NCI-H1048 (cell line): Measurements from ENCODE around the gene BZW2.
"Not testable (repeated sequence)": the region's sequence is repeated elsewhere in the genome, so short reads cannot be mapped to it uniquely, and the experiment has no call there.

ENCODE experiments used
- DNase-seq: peaks from one replicate; lab custom pipeline; 2025; lab: John Stamatoyannopoulos, UW

Gene BZW2

GRCh38 chr7:16644636-16645592, 1.1 kb upstream of the BZW2 start:
- no peak for DNase-seq

- no peak for DNase-seq
These were observed 591 bp downstream of the BZW2 start for GRCh38 chr7:16646472-16647072.

- DNase-seq = no peak
These were observed 1.5 kb downstream of the BZW2 start for GRCh38 chr7:16647435-16647960.

- DNase-seq = no peak
These were observed 2.6 kb downstream of the BZW2 start for GRCh38 chr7:16648551-16648950.

DNA sequence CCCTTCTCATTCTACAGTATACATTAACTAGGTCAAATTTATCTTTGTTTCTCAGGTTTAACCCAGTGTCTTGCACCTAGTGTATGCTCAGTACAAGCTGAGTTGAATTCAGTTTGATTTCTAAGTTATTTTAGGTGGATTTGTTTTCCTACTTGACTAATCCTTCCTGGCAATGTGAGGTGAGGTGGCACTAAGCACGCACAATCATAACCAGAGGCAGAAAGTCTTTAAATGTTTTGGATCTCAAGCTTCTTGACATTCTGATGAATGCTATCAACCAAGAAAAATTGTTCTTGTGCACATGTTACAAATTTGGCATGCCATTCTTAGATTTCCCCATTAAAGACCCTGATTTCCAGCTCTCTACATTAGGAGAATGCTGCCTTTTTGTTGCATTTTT, 3.2 kb downstream of the BZW2 start:
- no peak for DNase-seq

DNA sequence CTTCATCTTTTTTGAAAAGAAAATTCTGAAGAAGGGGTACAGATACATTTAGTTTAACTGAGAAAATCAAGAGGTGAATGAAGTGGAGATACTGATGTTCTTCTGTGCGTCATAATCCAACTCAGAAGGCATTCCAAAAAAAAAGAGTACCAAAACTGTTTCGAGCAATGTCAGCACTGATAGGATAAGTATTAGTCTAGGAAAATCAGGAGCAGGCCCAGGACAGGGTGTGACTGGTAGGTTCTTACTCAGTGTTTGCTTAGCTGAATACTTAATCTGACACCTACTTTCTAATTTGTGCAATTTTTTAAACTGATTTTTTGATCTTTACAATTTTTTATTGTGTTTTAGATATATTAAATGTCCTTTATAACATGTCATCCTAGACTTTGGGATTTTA, 4.3 kb downstream of the BZW2 start:
- DNase-seq = no peak

- no peak for DNase-seq
These were observed 5.6 kb downstream of the BZW2 start for GRCh38 chr7:16651396-16652239.

DNA sequence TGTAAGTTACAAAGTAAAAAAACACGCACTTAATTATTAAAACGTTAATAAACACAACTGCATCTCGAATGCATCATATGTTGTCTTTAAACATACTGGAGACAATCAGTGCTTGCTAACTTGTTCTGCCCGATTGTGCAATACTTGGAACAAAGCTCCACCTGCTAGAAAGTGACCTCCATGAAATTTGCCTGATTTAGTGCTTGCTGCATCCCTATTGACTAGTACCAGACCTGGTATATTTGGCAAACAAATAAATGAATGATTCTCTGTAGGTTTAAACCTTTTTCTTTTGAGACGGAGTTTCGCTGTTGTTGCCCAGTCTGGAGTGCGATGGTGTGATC, 6.2 kb downstream of the BZW2 start:
- DNase-seq = no peak

DNA sequence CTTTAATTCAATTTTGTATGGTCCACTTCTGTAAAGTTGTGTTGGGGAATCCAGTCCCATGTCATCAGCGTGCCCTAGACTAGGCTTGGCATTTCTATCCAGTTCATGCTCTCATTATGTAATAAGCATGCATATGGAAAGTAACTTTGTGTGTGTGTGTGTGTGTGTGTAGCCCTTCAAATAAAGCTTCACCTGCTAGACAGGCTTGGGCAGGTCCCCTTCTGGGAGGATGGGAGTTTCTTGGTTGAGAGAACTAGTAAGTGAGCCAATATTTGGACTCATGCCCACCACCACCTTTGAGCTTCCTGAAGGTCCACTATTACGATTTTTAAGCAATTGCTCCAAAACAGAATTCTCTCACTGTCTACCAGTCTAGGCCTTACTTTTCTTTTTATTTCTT, 6.9 kb downstream of the BZW2 start:
- DNase-seq = no peak

GRCh38 chr7:16655394-16655793, 9.4 kb downstream of the BZW2 start:
- DNase-seq = no peak

DNA sequence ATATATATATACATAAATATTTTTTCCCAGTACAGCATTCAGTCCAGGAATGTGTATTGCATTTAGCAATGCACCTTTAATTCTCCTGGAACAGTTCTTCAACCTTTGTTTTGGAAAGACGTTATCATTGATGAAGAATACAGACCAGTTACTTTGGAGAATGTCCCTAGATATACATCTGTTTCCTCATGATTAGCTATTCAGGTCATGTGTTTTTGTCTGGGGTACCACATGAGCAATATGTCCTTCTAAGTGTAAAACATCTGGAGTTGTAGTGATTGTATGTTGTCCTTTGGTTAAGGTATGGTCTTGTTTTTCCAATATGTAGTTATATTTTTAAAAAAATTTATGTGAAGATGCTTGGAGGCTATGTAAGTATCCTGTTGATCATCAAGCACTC, 10.2 kb downstream of the BZW2 start:
- no peak for DNase-seq

DNA sequence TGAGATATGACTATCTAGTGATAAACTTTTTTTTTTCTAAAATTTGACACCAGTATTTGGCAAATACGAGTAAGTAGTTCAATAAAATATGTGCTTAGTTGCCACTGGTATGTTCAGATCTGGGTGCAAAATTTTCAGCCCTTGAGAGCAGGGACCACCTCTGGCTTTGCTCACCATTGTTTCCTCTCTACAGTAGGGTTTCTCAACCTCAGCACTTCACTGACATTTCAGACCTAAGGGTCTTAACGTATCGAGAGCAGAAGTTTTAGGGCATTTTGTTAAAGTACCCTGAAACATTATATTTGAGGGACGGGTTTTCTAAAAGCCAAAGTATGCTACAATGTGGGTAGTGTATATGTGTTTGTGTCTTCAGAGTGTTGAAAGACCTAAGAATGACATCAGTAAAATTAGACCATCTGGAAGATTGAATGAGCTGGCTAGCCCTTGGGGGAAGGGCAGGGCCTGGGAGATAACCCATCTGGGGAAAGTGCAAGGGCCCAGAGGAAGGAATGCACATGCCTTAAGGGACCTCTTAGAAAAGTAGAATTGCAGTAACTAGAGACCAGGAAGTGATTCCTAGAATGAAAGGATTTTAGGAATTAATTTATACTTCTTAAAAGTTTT, 11.8 kb downstream of the BZW2 start:
- no peak for DNase-seq

DNA sequence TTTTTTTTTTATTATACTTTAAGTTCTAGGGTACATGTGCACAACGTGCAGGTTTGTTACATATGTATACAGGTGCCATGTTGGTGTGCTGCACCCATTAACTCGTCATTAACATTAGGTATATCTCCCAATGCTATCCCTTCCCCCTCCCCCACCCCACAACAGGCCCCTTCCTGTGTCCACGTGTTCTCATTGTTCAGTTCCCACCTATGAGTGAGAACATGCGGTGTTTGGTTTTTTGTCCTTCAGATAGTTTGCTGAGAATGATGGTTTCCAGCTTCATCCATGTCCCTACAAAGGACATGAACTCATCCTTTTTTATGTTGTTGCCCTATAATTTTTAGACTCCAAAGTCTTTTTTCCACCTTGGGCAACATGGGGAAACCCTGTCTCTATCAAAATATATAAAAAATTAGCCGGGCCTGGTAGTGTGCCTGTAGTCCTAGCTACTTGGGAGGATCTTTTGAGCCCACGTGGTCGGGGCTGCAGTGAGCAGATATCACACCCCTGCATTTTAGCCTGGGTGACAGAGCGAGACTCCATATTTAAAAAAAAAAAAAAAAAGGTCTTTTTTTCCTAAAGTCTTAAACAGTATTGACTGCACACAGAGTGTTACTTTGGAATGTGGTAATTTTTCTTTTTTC, 14.0 kb downstream of the BZW2 start:
- DNase-seq = not testable (repeated sequence)

- no peak for DNase-seq
These were observed 14.9 kb downstream of the BZW2 start for GRCh38 chr7:16660702-16661464.

DNA sequence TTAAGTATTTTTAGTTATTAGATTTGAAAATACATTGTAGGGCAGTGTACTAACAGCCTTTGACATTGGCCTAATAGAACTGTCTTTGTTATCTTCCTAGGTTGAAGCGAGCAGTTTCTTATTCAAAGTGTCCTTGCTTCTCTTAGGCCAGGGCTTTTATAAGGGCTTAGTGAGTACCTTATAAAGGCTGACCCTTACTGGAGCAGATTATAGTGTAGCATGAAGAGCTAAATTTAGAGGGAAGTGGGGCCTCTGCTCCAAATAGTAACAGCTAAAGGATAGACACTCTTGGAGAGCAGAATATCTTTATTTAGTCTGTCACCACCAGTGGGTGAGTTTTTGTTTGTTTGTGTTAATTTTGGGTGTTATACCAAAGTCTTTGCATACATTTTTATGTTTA, 15.9 kb downstream of the BZW2 start:
- no peak for DNase-seq

- DNase-seq = no peak
These were observed 21.4 kb downstream of the BZW2 start for GRCh38 chr7:16667355-16667754.

GRCh38 chr7:16668049-16668858, 22.3 kb downstream of the BZW2 start:
- no peak for DNase-seq

DNA sequence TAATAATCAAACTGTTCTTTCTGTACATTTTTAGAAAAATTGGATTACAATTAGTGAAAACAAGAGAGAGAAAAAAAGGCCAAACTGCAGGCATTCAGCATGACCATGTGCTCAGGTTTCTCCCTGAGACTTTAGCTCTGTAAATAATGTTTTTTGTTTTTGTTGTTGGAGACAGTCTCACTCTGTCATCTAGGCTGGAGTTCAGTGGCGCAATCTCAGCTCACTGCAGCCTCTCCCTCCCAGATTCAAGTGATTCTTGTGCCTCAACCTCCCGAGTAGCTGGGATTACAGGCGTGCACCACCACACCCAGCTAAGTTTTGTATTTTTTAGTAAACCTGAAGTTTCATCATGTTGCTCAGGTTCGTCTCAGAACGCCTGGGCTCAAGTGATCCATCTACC, 23.0 kb downstream of the BZW2 start:
- no peak for DNase-seq

DNA sequence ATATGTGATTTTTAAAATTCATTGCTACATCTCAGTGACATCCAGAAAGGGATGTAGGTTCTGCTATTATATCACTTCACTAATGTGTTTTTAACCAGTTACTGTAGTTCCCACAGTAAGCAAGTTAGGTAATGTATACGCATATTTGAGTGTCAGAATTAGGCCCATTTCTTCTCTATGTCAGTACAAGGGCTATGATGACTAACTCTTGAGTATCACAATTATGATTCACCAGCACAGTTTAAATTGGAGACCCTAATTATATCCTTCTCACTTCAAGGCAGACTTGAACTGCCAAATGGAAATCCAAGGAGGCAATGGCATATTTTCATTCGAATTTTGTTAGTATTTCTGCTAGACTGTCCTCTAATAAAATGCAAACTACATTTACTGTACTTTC, 23.6 kb downstream of the BZW2 start:
- no peak for DNase-seq

DNA sequence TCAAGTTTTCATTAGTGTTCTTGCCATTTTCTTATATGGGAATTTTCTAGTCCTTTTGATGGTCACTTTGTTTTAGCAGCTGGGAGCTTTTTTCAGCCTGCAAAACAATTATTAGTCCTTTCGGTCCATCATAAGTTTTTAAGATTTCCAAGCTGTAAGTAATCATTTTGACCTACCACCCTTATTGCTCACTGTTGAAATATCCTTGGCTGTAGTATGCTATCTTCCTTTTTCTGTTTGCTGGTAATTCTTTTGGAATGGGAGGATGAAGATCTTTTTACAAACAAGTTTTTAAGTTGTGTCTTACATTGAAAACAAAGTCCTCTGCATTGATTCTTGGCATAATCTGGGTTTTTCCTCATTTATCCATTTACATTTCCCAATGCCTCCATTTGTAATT, 24.0 kb downstream of the BZW2 start:
- no peak for DNase-seq
